HG03469 (cell line): ENCODE measurements around the gene VPS72.

Experiments
- ATAC-seq: cut with Tn5 transposase; IDR thresholded peaks from one replicate; pipeline ENCODE4 v1.9.1; 2021; ENCODE audit warnings: mild to moderate bottlenecking, moderate library complexity, moderate number of reproducible peaks; ENCODE audit not compliant: unreplicated experiment

The VPS72 gene

DNA sequence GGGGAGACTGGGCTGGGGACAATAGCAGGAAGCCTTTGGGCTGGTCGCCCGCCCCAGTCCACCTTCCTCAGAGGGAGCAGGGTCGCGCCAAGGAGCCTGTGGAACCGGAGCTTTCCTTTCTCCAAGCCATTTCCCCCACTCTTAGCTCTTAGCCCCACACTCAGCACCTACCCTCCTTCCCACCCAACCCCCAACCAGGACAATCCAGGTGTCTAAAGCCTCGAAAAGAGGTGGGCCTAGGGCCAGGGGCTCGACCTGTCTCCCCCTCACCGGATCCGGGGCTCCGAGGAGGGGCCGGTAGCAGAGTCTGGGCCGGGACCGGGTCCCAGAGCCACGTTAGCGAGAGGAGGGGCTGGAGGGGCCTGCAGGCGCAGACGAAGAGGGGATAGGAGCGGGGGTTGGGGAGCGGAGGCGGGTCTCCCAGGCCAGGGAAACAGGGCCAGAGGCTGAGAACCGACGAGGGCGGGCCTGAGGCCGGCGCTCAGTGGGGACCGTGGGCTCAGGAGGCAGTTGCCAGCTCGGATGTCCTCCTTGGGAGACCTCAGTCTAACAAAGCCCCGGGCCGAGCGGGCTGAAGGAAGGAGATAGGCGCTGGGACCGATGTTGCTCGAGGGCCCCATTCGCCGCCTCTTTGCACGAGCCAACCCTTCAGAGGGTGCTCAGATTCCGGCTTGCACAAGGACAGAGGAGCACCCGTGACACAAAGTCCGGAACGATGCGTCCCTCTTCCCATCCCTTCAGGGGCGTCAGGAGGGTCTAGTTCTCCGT is 44.5 kb downstream of the VPS72 start:
- ATAC-seq, result no peak

DNA sequence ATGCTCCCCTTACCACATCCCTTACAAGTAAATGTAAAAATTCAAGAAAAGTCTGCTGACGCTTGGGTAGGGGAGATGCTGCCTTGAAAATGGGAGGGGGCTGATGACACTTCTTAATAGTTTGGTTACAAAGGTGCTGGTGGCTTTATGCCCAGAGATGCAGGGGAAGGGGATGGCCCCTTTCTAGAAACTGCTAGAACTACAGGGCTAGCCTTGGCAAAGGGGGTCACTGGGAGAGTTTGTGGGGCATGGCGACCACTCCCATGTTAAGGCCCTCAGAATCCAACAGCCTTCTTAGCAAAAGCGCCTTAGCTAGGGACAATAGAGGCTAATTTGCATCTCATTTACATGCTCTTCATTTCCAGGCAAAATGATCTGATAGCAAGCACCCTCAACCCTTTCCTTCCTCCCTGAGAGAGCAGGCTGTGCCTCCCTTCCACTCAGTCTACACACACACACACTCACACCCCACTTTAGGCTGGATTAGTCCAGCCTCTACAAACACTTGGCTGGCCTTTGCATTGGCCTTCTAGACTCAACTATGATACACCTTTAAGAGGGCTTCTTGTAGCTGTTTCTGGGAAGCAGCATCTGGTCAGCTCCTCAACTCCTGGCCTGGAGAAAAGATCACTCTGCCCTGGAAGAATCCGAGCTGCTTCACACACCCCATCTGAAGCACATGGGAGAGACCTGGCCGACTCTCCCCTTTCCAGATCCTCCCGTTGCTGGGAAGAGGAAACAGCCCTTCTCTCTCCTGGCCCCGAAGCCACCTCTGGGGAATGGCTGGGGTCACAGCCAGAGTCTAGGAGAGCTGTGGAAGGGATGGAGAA is 45.3 kb downstream of the VPS72 start:
- no peak for ATAC-seq

DNA sequence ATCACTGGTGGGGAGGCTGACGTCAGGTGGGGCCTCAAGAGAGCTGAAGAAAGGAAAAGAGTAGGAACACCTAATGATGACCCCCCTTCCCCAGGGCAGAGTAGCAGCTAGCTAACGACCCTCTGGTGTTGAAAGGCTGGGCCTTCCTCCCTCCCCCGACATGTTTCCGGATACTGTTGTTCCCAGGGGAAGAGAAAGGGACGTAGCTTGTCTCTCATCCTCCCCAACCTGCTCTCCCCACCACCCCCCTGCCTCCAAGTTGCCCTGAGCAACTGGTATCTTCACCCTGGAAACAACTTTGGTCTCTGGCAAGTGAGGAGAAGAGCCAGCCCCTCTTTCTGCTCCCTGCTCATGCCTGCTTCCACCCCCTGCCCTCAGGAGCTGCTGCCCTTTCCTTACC is 46.0 kb downstream of the VPS72 start:
- ATAC-seq, result no peak

DNA sequence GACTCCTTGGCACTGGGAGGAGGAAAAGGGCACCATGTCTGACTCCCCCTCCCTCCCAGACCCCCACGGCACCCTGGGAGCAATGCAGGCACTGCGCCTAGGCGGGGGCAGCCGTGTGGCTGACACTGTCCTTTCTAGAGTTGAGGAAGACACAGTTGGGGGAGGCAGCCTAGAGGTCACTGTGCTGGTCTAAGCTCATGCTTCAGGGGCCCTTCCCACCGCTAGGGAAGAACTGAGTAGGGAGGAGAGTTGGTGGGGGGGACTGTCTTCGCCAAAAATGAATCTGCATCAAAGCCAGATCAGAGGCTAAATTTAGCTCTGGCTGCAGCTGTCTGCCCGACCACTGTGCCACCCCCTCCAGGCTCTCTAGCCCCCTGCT is 47.0 kb downstream of the VPS72 start:
- ATAC-seq, result no peak

DNA sequence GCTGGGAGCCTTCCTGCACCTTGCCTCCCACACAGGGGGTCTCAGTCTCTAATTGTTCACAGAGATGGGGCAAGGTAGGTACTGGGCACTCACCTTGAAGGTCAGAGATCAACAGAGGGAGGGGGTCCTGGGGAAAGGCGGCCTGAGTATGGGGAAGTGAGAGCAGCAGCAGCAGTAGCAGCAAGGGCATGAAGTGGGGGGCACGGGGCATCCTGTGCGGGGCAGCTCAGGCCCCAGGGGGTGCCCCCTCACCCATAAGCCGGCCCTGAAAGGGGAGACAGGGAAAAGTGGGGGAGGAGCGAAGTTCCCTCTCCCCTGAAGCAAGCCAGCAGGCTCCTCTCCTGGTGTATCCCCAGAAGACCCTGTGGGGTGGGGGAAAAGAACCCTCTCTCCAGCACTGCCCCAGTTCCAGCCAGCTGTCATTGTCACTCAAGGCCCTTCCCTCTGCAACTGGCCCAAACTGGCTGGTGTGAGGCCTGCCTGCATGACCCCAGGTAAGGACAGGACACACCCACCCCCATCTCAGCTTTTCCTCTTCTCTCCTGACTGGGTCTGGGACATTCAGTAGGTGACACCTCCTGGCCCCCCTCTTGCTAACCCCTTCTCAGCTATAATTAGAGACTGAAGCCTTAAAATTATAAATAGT is 47.5 kb downstream of the VPS72 start:
- ATAC-seq, result no peak

DNA sequence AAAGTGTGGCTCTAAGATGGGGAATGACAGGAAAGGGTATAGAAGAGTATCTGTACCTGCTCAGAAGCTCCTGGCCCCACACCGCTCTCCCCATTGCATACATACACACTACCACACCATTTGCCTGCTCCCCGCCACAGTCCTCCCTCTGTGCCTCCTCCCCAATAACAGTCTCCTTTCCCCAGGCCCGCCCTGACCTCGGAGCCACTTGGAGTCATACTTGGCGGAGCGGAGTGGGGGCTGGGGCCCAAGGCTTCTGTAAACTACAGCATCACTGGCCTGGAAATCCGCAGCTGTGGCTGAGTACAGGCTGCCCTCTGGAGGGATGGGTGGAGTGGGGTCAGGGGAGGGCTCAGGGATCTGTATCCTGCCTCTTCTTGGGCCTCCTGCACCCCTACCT is 52.2 kb downstream of the VPS72 start:
- ATAC-seq, result no peak

DNA sequence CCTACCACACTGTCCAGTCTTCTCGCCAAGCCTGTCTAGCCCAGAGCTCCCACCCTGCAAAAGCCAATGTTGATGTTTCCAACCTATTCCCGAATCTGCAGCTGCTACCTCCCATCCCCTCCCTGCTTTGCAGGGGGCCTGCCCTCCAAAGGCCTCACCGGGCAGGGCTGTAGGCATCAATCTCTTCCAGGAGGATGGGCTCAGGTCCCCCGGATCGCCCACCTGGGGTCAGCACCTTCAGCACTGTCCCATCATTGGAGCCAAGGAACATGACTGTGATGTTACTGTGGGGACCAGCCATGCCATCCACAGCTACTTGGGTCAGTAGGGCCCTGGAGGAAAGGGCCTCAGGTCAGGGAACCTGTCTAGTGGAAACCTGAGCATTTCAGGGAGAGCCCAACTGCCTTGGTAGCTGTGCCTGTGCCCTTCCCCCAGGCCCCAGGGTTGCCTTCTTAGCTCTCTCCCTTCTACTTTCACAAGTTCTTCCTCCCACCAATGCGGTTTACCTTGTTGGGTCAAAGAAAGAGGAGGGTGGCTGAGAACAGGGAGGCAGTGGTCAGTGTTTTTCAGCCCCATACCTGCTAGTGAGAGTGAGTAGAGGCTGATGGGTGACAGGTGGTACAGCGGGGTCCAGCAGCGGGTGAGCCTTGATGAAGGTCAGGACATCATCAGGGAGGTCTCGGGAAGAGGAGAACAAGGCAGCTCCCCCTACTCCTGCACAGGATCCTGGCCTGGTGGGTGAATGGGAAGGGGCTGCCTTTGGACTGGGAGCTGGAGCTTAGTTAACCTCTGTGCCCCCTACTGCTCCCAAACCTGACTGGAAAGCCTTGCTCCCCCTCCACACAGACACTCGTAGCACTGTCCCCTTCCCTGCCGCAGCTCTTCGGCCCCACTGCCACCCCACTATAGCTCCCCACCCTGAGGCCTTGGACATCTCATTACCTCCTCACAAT is 54.3 kb downstream of the VPS72 start:
- ATAC-seq, result no peak

DNA sequence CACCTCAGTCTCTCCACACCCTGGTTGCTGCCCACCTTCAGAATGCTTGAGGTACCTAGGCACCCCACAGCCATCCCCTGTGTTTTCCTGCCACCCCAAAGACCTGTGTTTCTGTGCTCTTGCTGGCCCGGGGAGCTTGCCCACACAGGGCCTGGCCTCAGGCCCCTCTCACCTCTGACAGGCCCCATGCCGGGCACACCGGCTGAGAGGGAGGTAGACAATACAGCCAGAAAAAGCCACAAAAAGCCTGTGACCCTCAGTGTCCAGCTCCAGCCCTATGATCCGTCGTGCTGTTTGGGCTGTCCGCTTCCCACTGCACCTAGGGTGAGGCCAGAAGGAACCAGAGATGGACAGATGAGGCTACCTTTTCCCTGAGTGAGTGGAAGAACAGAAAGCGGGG is 55.0 kb downstream of the VPS72 start:
- no peak for ATAC-seq

DNA sequence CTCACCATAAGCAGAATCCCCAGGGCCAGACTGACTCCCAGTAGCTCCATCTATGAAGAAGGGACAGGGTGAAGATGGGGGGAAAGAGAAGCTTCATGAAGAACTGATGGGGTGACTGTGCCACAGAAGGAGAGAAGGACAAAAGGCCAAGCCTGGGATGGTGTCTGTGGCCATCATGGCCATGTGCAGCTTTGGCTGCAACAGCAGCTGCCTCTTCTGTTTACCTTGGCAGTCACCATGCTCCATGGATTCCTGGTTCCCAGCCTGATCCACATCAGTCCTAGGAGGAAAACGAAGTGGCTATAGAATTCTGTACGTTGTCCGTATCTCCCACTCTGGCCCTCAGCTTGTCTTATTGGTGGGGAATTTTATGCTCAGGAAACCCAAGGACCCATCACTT is 55.6 kb downstream of the VPS72 start:
- ATAC-seq, result no peak

DNA sequence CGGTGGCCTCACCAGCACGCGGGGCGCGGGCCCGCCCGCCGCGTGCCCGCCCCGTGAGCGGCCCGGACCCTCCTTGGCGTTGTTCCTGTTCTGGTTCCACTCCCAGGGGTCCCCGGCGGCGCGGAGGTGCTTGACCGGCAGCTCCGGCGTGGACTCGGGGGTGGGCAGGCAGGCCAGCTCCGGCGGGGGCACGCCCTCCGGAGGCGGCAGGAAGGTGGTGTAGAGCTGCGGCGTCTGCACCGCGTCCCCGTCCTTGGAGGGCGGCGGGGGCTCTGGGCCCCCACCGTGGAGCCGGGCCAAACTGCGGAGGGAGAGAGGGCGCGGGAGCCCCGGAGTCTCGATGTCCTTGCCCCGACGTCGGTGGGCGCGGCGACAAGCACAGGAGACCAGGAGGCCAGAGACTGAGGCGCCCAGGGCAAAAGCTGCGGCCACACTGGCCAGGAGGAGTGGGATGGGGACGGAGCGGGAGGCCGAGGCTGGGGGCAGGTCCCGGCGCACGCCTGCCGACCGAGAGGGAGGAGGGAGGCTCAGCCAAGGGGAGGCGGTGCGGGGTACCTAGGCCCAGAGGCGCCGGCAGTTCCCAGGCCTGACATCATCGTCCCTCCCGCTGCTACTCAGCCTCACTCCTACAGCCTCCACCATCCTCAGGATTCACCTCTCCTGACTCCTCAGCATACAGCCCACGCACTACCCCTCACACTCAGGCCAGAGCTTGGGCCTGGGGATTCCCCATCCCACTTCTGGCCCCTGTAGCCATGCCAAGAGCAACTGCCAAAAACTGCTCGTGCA is 56.8 kb downstream of the VPS72 start:
- no peak for ATAC-seq

DNA sequence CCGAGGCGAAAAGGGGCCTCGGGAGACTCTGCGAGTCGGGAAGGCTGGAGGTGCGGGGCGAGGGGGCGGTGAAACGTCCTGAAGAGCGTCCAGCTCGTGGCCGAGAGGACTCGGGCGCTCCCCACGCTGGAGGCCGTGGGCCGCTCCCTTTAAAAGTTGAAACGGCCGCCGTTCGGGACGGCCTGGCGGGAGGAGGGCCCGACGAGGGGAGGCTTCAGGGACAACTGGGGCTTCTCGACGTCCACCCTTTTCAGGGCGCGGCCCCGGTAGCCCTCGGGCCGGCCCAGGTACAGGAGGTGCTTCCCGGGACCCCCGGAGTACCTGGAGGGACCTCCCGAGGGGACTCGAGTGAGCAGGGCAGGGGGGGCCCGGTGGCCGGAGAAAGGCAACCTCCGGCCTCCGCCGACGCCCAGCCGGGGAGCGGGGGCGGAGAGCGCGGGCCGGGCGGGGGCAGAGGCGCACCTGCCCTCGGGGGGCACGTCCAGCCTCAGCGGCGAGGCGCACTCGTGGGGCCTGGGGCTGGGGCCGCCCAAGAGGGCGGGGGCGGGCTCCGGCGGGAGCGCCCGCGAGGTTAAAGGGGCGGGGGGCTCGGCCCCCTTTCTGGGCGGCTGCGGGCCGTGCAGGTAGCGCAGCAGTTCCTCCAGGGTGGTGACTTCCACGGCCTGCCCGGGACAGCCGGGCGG is 57.5 kb downstream of the VPS72 start:
- ATAC-seq, result no peak

DNA sequence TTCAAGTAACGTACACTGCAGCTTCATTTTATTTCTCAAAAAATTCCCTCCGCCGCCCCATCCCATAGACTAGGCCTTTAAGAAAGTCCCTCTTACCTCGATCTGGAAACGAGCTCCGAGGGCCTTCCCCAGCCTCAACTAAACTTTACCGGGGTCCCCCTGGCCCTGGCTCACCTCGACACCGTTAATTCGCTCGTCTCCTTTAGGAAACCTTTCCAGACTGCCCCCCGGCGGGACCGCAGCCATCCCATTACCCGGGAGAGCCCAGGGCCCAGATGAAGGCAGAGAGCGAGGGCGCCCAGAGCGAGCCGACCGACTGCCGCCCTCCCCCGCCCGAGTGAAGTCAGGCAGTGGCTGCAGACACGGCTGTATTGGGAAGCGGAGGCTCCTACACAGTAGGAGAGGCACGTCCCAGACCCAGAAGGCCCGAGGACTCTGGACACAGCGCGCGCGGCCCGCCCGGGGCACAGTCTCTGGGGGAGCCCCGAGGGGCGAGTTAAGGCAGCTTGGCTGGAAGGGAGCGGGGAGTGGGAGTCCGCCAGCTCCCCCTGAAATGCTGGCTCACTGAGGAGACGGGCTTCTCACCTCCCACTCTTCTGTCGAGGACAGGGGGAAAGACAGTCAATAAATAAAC is 58.2 kb downstream of the VPS72 start:
- ATAC-seq, result no peak

DNA sequence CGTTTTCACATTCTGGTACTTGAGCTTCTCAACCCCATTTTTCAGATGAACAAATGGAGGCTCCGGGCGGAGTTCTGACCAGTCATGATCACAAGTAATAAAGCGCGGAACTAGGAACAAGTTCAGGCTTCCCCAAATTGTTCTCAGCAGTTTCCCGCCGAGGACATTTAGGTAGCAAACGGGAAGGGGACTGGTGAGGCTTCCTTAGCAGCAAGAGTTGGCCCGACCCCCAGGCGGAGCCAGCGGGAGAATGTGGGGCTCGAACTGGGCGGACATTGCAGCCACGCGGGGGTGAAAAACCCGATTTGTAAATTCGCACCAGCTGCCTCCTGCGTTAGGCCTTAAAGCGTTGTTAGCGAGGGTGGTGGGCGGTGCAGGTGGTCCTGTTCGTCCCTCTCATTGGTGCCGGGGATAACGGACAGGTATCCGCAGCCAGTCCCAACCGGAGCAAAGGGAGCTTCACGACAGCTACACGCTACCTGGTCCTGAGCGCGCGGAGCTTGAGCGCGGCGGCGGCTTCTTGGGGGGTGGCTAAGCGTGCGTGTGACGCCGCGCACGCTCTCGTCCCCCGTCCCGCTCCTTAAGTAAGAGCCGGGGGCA is 58.9 kb downstream of the VPS72 start:
- no peak for ATAC-seq

DNA sequence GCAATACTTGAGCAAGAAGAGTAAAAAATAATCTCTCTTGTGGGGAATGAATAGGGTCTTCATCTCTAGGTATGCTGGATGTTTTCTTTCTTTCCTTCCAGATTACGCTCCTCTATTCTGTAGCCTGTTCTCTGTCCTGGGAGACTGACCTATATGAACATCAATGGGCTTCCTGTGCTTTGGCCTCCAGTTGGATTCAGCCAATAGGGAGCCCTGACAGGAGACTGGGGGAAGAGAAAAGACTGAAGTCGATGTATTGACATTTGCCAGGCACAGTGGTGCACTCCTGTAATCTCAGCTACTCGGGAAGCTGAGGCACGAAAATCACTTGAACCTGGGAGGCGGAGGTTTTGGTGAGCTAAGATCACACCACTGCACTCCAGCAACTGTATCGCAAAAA is 61.2 kb downstream of the VPS72 start:
- ATAC-seq, result no peak
